Stimulated activated CD4-positive, alpha-beta T cell treated with anti-CD3 and anti-CD28 coated beads, Interleukin-4, amount 100 ng/mL, for 48 hours (primary cell): ENCODE data around the gene MRPL37.

Experiments used
- DNase-seq, 2 donors: peaks; one replicate each; pipeline ENCODE4 v3.0.0-alpha.2; 2020; ENCODE audit warnings: low read depth in 2 of 2

The MRPL37 gene

GRCh38 chr1:54240741-54241335 lies 40.9 kb downstream of the MRPL37 start:
- no peak for DNase-seq

GRCh38 chr1:54241364-54241763 lies 41.4 kb downstream of the MRPL37 start:
- DNase-seq: no peak

GRCh38 chr1:54243022-54243421 lies 43.1 kb downstream of the MRPL37 start:
- DNase-seq: no peak

GRCh38 chr1:54244655-54245054 lies 44.7 kb downstream of the MRPL37 start:
- DNase-seq: no peak

- DNase-seq: no peak
Observed at GRCh38 chr1:54245501-54245900, 45.5 kb downstream of the MRPL37 start.

- DNase-seq: no peak
Observed at GRCh38 chr1:54246116-54246721, 46.3 kb downstream of the MRPL37 start.

GRCh38 chr1:54247863-54248515 lies 48.0 kb downstream of the MRPL37 start:
- DNase-seq: no peak

- DNase-seq: no peak
Observed at GRCh38 chr1:54248966-54249365, 49.0 kb downstream of the MRPL37 start.

- DNase-seq: no peak
Observed at GRCh38 chr1:54249819-54250435, 50.0 kb downstream of the MRPL37 start.

GRCh38 chr1:54250670-54251069 lies 50.7 kb downstream of the MRPL37 start:
- no peak for DNase-seq

- DNase-seq: no peak
Observed at GRCh38 chr1:54252371-54252936, 52.5 kb downstream of the MRPL37 start.

- DNase-seq: no peak
Observed at GRCh38 chr1:54253480-54253879, 53.5 kb downstream of the MRPL37 start.

- no peak for DNase-seq
Observed at GRCh38 chr1:54254055-54254454, 54.1 kb downstream of the MRPL37 start.

GRCh38 chr1:54255026-54255702 lies 55.2 kb downstream of the MRPL37 start:
- DNase-seq: no peak

GRCh38 chr1:54256522-54257345 lies 56.8 kb downstream of the MRPL37 start:
- no peak for DNase-seq

- no peak for DNase-seq
Observed at GRCh38 chr1:54257346-54257620, 57.3 kb downstream of the MRPL37 start.

- no peak for DNase-seq
Observed at GRCh38 chr1:54257876-54258275, 57.9 kb downstream of the MRPL37 start.

- no peak for DNase-seq
Observed at GRCh38 chr1:54259546-54260140, 59.7 kb downstream of the MRPL37 start.

- DNase-seq: no peak
Observed at GRCh38 chr1:54260810-54261209, 60.8 kb downstream of the MRPL37 start.

- DNase-seq: no peak
Observed at GRCh38 chr1:54262244-54262643, 62.3 kb downstream of the MRPL37 start.
